NCI-H187 (cell line): ENCODE results near the gene AK1.
"Not testable (repeated sequence)": the region's sequence is repeated elsewhere in the genome, so short reads cannot be mapped to it uniquely, and the experiment has no call there.

ENCODE experiments used
- DNase-seq, 2 experiments: peaks; one replicate each; lab custom pipeline; 2025; lab: John Stamatoyannopoulos, UW

The AK1 gene

GRCh38 chr9:127884427-127884911, 7.0 kb upstream of the AK1 start:
- DNase-seq: no peak

- no peak for DNase-seq
Observed at GRCh38 chr9:127883959-127884358, 6.5 kb upstream of the AK1 start.

- not testable (repeated sequence) for DNase-seq
Observed at GRCh38 chr9:127881715-127882114, 4.2 kb upstream of the AK1 start.

GRCh38 chr9:127880143-127880542, 2.7 kb upstream of the AK1 start:
- DNase-seq: no peak

- no peak for DNase-seq
Observed at GRCh38 chr9:127878652-127879390, 1.3 kb upstream of the AK1 start.

GRCh38 chr9:127878001-127878651, 651 bp upstream of the AK1 start:
- no peak for DNase-seq

- no peak for DNase-seq
Observed at GRCh38 chr9:127876764-127877562, 512 bp downstream of the AK1 start.

GRCh38 chr9:127876026-127876763, 1.3 kb downstream of the AK1 start:
- no peak for DNase-seq

GRCh38 chr9:127875306-127875966, 2.0 kb downstream of the AK1 start:
- no peak for DNase-seq

GRCh38 chr9:127874301-127875221, 2.9 kb downstream of the AK1 start:
- no peak for DNase-seq

- DNase-seq: no peak
Observed at GRCh38 chr9:127873886-127874285, 3.6 kb downstream of the AK1 start.

- no peak for DNase-seq
Observed at GRCh38 chr9:127873223-127873691, 4.2 kb downstream of the AK1 start.

GRCh38 chr9:127872369-127873222, 4.9 kb downstream of the AK1 start:
- no peak for DNase-seq

- no peak for DNase-seq
Observed at GRCh38 chr9:127871531-127871930, 5.9 kb downstream of the AK1 start.

GRCh38 chr9:127870887-127871286, 6.6 kb downstream of the AK1 start:
- no peak for DNase-seq

GRCh38 chr9:127870153-127870491, 7.4 kb downstream of the AK1 start:
- DNase-seq: not testable (repeated sequence)

GRCh38 chr9:127869310-127870152, 7.9 kb downstream of the AK1 start:
- DNase-seq: peak; percentile 8 to 22

- no peak for DNase-seq
Observed at GRCh38 chr9:127868278-127868902, 9.1 kb downstream of the AK1 start.
